DOHH2 (cell line): ENCODE data around the gene MAP2K5.

ENCODE experiments used
- EZH2phosphoT487 ChIP-seq: fragments of 200-600 bp; sonication (generic); IDR thresholded peaks from 2 replicates; pipeline ENCODE4 v1.6.1; 2017; ENCODE audit warnings: borderline replicate concordance, mild to moderate bottlenecking, antibody characterized with exemption, low read length, moderate library complexity, mixed read lengths
- TF ChIP-seq, protein P1 (sequence below): fragments of 200-600 bp; sonication (generic); IDR thresholded peaks from one replicate; pipeline ENCODE4 v1.5.1; 2014; ENCODE audit warnings: antibody characterized with exemption, mild to moderate bottlenecking, low read depth, low read length; ENCODE audit not compliant: poor library complexity, severe bottlenecking

DNA sequence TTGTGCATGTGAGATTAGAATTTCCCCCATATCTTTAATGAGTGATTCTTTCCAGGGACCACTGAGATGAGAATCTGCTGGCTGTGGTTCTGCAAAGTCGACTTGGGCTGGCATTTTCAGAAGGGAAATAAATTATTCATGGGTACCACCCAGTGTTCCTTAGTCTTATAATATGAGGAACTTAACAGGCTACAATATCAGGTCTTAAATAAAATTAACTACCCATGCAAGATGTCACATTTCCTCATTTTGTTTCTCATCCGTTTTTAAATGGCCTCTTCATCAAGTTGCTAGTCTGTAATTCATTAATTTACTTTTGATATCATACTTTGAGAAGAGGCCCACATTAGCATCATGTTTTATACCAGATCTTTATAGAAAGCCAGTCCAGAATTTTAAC lies 224.5 kb downstream of the MAP2K5 start:
- TF ChIP-seq, protein P1, sequence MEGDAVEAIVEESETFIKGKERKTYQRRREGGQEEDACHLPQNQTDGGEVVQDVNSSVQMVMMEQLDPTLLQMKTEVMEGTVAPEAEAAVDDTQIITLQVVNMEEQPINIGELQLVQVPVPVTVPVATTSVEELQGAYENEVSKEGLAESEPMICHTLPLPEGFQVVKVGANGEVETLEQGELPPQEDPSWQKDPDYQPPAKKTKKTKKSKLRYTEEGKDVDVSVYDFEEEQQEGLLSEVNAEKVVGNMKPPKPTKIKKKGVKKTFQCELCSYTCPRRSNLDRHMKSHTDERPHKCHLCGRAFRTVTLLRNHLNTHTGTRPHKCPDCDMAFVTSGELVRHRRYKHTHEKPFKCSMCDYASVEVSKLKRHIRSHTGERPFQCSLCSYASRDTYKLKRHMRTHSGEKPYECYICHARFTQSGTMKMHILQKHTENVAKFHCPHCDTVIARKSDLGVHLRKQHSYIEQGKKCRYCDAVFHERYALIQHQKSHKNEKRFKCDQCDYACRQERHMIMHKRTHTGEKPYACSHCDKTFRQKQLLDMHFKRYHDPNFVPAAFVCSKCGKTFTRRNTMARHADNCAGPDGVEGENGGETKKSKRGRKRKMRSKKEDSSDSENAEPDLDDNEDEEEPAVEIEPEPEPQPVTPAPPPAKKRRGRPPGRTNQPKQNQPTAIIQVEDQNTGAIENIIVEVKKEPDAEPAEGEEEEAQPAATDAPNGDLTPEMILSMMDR: no peak
- no peak for TF ChIP-seq EZH2phosphoT487
